DND-41 (cell line): ENCODE data around the gene NLGN1.

Source experiments
- ATAC-seq: fragments of 200-7000 bp; cut with Tn5 transposase; 3 replicates; pipeline ENCODE4 v1.9.1; 2021; ENCODE audit warnings: low read depth; ENCODE audit not compliant: insufficient read depth
- DNase-seq: peaks from one replicate; pipeline ENCODE4 v3.0.0-alpha.2; 2020
- H2AFZ ChIP-seq: 2 replicates; pipeline ENCODE4 v1.6.0; 2012; ENCODE audit warnings: low read depth, low read length
- H3K27ac ChIP-seq: 2 replicates; pipeline ENCODE4 v1.5.1; 2012; ENCODE audit warnings: low read length, inconsistent platforms
- H3K27me3 ChIP-seq: fragments of 200-600 bp; sonication (generic); 2 replicates; pipeline ENCODE4 v1.6.0; 2012; ENCODE audit warnings: low read length, mild to moderate bottlenecking, inconsistent platforms; ENCODE audit not compliant: insufficient read depth, poor library complexity
- H3K36me3 ChIP-seq: 2 replicates; pipeline ENCODE4 v1.5.1; 2012; ENCODE audit warnings: low read length, inconsistent platforms; ENCODE audit not compliant: insufficient read depth
- H3K4me1 ChIP-seq: 2 replicates; pipeline ENCODE4 v1.5.1; 2012; ENCODE audit warnings: mild to moderate bottlenecking, low read length; ENCODE audit not compliant: insufficient read depth
- H3K4me2 ChIP-seq: 2 replicates; pipeline ENCODE4 v1.6.0; 2012; ENCODE audit warnings: mild to moderate bottlenecking, moderate library complexity, low read length, inconsistent platforms; ENCODE audit not compliant: insufficient read depth
- H3K4me3 ChIP-seq, 2 experiments: fragments of 200-600 bp in 1 of 2; shearing (Covaris generic) in 1 of 2; 2 replicates each; pipeline ENCODE4 v1.5.1; 2012 to 2016; ENCODE audit warnings: inconsistent platforms in 2 of 2, low read length in 2 of 2, mild to moderate bottlenecking in 2 of 2, low read depth in 1 of 2, moderate library complexity in 1 of 2
- H3K79me2 ChIP-seq: 2 replicates; pipeline ENCODE4 v1.6.0; 2012; ENCODE audit warnings: low read length, inconsistent platforms; ENCODE audit not compliant: insufficient read depth
- H3K9ac ChIP-seq: 2 replicates; pipeline ENCODE4 v1.6.0; 2012; ENCODE audit warnings: low read depth, mild to moderate bottlenecking, inconsistent platforms, low read length, moderate library complexity
- H3K9me3 ChIP-seq: 2 replicates; pipeline ENCODE4 v1.5.1; 2012; ENCODE audit warnings: low read length, moderate library complexity, mild to moderate bottlenecking, inconsistent platforms; ENCODE audit not compliant: insufficient read depth, severe bottlenecking
- H4K20me1 ChIP-seq: 2 replicates; pipeline ENCODE4 v1.6.0; 2012; ENCODE audit warnings: low read length; ENCODE audit not compliant: insufficient read depth
- EZH2 ChIP-seq: IDR thresholded peaks from 3 replicates; pipeline ENCODE4 v1.6.1; 2012; ENCODE audit warnings: borderline replicate concordance, low read depth, mild to moderate bottlenecking, moderate library complexity, low read length, inconsistent platforms; ENCODE audit not compliant: severe bottlenecking
- TF ChIP-seq, protein P1 (sequence below): IDR thresholded peaks from 2 replicates; pipeline ENCODE4 v1.5.1; 2012; ENCODE audit warnings: borderline replicate concordance, low read length, moderate library complexity, mild to moderate bottlenecking; ENCODE audit not compliant: poor library complexity, severe bottlenecking; ENCODE audit errors: extremely low read depth

NLGN1 gene

DNA sequence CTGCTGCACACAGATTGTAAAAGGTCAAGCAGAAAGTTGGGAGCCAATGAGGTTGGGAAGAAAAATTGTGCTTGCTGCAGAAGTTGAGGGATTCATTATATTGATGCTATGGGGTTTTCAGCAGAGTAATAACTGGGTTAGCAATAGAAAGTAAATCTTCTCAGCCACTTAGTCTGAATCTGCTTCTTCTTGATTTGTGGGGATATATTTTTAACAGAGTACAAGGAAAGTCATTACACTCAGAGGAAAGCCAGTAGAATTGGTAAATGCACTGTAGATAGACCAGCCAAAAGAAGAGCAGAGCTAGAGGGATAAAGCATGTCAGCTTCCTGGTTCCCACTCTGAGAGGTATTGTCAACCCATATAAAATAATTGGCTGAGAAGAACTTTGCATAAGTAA, 663.6 kb downstream of the NLGN1 start:
- DNase-seq (no peak), ATAC-seq (no peak)
- TF ChIP-seq EZH2 = no peak
- TF ChIP-seq, protein P1, sequence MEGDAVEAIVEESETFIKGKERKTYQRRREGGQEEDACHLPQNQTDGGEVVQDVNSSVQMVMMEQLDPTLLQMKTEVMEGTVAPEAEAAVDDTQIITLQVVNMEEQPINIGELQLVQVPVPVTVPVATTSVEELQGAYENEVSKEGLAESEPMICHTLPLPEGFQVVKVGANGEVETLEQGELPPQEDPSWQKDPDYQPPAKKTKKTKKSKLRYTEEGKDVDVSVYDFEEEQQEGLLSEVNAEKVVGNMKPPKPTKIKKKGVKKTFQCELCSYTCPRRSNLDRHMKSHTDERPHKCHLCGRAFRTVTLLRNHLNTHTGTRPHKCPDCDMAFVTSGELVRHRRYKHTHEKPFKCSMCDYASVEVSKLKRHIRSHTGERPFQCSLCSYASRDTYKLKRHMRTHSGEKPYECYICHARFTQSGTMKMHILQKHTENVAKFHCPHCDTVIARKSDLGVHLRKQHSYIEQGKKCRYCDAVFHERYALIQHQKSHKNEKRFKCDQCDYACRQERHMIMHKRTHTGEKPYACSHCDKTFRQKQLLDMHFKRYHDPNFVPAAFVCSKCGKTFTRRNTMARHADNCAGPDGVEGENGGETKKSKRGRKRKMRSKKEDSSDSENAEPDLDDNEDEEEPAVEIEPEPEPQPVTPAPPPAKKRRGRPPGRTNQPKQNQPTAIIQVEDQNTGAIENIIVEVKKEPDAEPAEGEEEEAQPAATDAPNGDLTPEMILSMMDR = no peak
- H3K27me3 ChIP-seq = no peaks in the 10 kb centered on the region
- no peaks in the 10 kb centered on the region for H3K36me3 ChIP-seq
- H2AFZ ChIP-seq = no peak overlapping the region
- H3K4me1 ChIP-seq = no peaks in the 10 kb centered on the region
- no peaks in the 10 kb centered on the region for H4K20me1 ChIP-seq
- no peak overlapping the region for H3K27ac ChIP-seq
- no peaks in the 10 kb centered on the region for H3K9me3 ChIP-seq
- no peak overlapping the region for H3K4me3 ChIP-seq
- no peak overlapping the region for H3K9ac ChIP-seq
- no peaks in the 10 kb centered on the region for H3K79me2 ChIP-seq
- no peak overlapping the region for H3K4me2 ChIP-seq

DNA sequence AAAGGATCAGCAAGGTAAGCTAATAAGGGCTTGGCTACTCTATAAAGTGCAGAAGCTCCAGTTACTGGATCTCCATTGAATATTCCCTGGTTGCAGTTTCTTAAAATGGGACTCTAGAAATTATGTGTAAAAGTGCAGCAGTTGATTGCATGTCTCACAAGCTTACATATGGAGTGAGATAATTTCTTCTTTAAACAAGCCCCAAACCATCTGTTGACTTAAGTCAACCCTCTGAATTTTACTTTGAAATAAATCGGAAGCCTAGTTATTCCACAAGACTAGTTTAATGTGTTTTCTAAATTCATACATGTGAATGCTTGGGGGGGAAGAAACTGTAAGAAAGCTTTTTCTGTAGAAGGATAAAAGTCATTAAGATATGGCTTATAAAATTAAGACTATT, 664.2 kb downstream of the NLGN1 start:
- Histone ChIP-seq H3K79me2 (no peaks in the 10 kb centered on the region), H2AFZ (no peak overlapping the region), H3K27me3 (no peaks in the 10 kb centered on the region), H3K9me3 (no peaks in the 10 kb centered on the region), H3K27ac (no peak overlapping the region), H3K36me3 (no peaks in the 10 kb centered on the region), H3K9ac (no peak overlapping the region), H4K20me1 (no peaks in the 10 kb centered on the region), H3K4me3 (no peak overlapping the region), H3K4me2 (no peak overlapping the region), H3K4me1 (no peaks in the 10 kb centered on the region)
- no peak for ATAC-seq
- TF ChIP-seq, protein P1 = no peak
- TF ChIP-seq EZH2 = no peak
- DNase-seq = no peak

DNA sequence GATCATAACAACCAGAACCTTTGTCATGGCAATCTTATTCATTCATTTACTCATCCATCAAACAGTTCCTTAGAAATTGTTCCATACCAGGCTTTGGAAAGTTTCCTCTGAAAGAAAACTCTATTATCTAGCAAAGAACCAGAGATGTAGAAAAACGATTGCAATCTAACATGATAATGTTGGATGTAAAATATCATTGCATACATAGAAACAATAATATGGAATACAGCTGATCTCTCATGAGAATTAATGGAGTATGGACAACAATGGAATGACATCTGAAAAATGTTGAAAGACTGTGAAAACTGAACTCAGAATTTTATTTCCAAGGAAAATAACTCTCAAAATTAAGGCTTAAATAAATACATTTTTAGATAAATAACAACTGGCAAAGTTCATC, 665.4 kb downstream of the NLGN1 start:
- no peaks in the 10 kb centered on the region for H3K36me3 ChIP-seq
- DNase-seq (no peak), ATAC-seq (no peak)
- no peaks in the 10 kb centered on the region for H3K27me3 ChIP-seq
- H3K9me3 ChIP-seq = no peaks in the 10 kb centered on the region
- no peak overlapping the region for H3K27ac ChIP-seq
- H3K4me3 ChIP-seq = no peak overlapping the region
- no peak overlapping the region for H2AFZ ChIP-seq
- no peak overlapping the region for H3K9ac ChIP-seq
- TF ChIP-seq, protein P1 = no peak
- TF ChIP-seq EZH2 = no peak
- no peak overlapping the region for H3K4me2 ChIP-seq
- H3K79me2 ChIP-seq = no peaks in the 10 kb centered on the region
- H4K20me1 ChIP-seq = no peaks in the 10 kb centered on the region
- H3K4me1 ChIP-seq = no peaks in the 10 kb centered on the region

DNA sequence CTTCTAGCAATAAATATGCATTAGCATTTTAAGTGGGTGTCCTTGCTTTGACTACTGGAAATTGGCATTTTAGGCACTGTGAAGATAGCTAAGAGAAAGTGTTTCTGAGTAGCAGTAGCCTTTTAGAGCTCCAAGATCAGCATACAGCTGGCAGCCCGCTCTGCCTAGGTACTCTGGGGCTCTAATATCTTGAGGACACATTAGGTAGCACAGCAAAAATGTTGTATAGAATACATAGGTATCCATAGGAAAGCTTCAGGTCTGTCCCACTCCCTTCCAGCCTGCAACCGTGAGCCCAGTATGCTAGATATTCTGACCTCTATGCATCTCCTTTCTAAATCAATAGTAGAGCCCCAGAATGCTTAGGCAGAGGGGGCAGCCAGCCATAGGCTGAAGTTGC, 670.5 kb downstream of the NLGN1 start:
- no peaks in the 10 kb centered on the region for H3K79me2 ChIP-seq
- H4K20me1 ChIP-seq = no peaks in the 10 kb centered on the region
- H3K27ac ChIP-seq = no peak overlapping the region
- H3K9ac ChIP-seq = no peak overlapping the region
- no peak overlapping the region for H3K4me3 ChIP-seq
- no peak overlapping the region for H2AFZ ChIP-seq
- H3K36me3 ChIP-seq = no peaks in the 10 kb centered on the region
- ATAC-seq (no peak), DNase-seq (no peak)
- no peaks in the 10 kb centered on the region for H3K4me1 ChIP-seq
- H3K4me2 ChIP-seq = no peak overlapping the region
- H3K27me3 ChIP-seq = no peaks in the 10 kb centered on the region
- H3K9me3 ChIP-seq = no peaks in the 10 kb centered on the region
- TF ChIP-seq, protein P1 = no peak
- TF ChIP-seq EZH2 = no peak
